HEK293T (cell line): Measurements from ENCODE around the gene ALDH4A1.

Experiments
- ARNT ChIP-seq: fragments of 450-650 bp; IDR thresholded peaks from 2 replicates; pipeline ENCODE4 v1.6.1; 2017; ENCODE audit warnings: mild to moderate bottlenecking
- FOXA1 ChIP-seq: fragments of 450-650 bp; IDR thresholded peaks from 2 replicates; pipeline ENCODE4 v1.6.1; 2016; ENCODE audit warnings: mild to moderate bottlenecking
- L3MBTL2 ChIP-seq: fragments of 450-650 bp; conservative IDR thresholded peaks from 2 replicates; pipeline ENCODE4 v1.6.1; 2016; ENCODE audit warnings: mild to moderate bottlenecking
- TARDBP ChIP-seq: fragments of 450-650 bp; IDR thresholded peaks from 2 replicates; pipeline ENCODE4 v1.6.1; 2016

DNA sequence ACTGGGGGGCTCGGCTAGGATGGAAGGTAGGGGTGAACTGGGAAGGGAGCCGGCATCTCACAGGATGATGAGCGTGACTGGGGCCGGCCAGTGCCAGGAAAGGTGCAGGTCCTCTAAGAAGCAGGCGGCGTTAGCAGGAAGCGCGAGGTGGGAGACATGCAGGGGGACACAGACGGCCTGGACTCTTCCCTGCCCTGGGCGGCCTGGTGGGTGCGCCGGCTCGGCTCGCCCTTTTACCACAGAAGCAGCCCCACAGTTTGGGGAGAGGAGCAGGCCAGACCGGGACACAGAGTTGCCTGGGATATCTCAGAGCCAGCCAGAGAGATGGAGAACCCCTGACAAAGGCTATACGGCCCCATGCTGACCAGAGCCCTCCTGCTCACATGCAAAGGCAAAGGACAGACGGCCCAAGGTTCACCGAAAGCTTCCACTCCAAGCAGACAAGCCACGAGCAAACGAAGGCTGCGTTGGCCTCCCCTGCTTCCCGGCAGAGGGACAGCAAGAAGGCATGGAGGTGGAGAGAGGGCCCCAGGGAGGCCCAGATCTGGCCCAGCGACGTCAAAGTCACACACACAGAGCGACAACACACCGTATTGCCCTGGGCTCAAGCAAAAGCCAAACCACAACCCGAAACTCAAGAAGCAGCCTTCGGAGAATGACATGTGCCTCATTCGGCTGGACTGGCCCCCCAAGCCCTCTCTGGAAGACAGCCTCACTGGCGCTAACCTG is 14.9 kb upstream of the ALDH4A1 start:
- TF ChIP-seq TARDBP (no peak), ARNT (no peak), FOXA1 (no peak), L3MBTL2 (no peak)
